ENCODE measurements around the gene EVA1B. TPM values are rescaled to one million over a fixed set of nuclear protein-coding genes. Genes with fewer than 3 reads are reported as not detected.

EVA1B gene
- polyA plus RNA-seq, 1 experiment, result 133 TPM

- Histone ChIP-seq H3K4me3 (ENCODE audit: low read depth, low read length) (no peak overlapping the region), H3K36me3 (ENCODE audit: control insufficient read depth, insufficient read depth, low read length) (peaks cover 31% of the 10 kb centered on the region), H3K27me3 (ENCODE audit: control insufficient read depth, insufficient read depth, low read length) (no peaks in the 10 kb centered on the region)
- CTCF ChIA-PET, result interaction anchor here (0.8 to 6.7 kb wide), 9 partner anchors 10 to 72 kb away, joined by 3 to 50 read pairs (median 4); no protein-coding TSS in a partner anchor
- DNase-seq (ENCODE audit: low read depth), result no peak
- POLR2A ChIA-PET, result interaction anchor here (0.6 kb wide), 2 partner anchors 7 to 8 kb away, joined by 3 read pairs; no protein-coding TSS in a partner anchor
- peak; percentile 33 for TF ChIP-seq CTCF (IDR thresholded peaks at IDR 0.05; ENCODE audit: insufficient read depth, low read depth, low read length)
Measured at GRCh38 chr1:36352125-36352909, 28.9 kb upstream of the EVA1B start.

- H3K27me3 ChIP-seq (ENCODE audit: control insufficient read depth, insufficient read depth, low read length), result no peaks in the 10 kb centered on the region
- ChIA-PET POLR2A (interaction anchor here (0.6 to 2.0 kb wide), 3 partner anchors 8 to 36 kb away, joined by 3 to 9 read pairs (median 3); no protein-coding TSS in a partner anchor), CTCF (interaction anchor here (0.7 to 6.7 kb wide), 8 partner anchors 9 to 109 kb away, joined by 3 to 50 read pairs (median 6); partner anchors contain the start of gene EVA1B)
- no peak for TF ChIP-seq CTCF (IDR thresholded peaks at IDR 0.05; ENCODE audit: insufficient read depth, low read depth, low read length)
- H3K36me3 ChIP-seq (ENCODE audit: control insufficient read depth, insufficient read depth, low read length), result peaks cover 32% of the 10 kb centered on the region
- H3K4me3 ChIP-seq (ENCODE audit: low read depth, low read length), result no peak overlapping the region
- peak; percentile 77 for DNase-seq (ENCODE audit: low read depth)
Measured at GRCh38 chr1:36351227-36351977, 28.0 kb upstream of the EVA1B start.

- ChIA-PET POLR2A (interaction anchor here (2.0 kb wide), 1 partner anchor 37 kb away, joined by 9 read pairs; no protein-coding TSS in a partner anchor), CTCF (interaction anchor here (0.7 to 6.7 kb wide), 7 partner anchors 9 to 109 kb away, joined by 3 to 50 read pairs (median 7); partner anchors contain the start of gene EVA1B)
- no peaks in the 10 kb centered on the region for H3K27me3 ChIP-seq (ENCODE audit: control insufficient read depth, insufficient read depth, low read length)
- DNase-seq (ENCODE audit: low read depth), result no peak
- no peak overlapping the region for H3K4me3 ChIP-seq (ENCODE audit: low read depth, low read length)
- TF ChIP-seq CTCF (IDR thresholded peaks at IDR 0.05; ENCODE audit: insufficient read depth, low read depth, low read length), result no peak
- peaks cover 31% of the 10 kb centered on the region for H3K36me3 ChIP-seq (ENCODE audit: control insufficient read depth, insufficient read depth, low read length)
Measured at GRCh38 chr1:36350659-36351226, 27.3 kb upstream of the EVA1B start.

GRCh38 chr1:36349839-36350238, 26.4 kb upstream of the EVA1B start:
- CTCF ChIA-PET, result interaction anchor here (1.1 to 6.7 kb wide), 7 partner anchors 8 to 200 kb away, joined by 3 to 50 read pairs (median 7); partner anchors contain the start of genes EVA1B and TRAPPC3
- Histone ChIP-seq H3K36me3 (ENCODE audit: control insufficient read depth, insufficient read depth, low read length) (peaks cover 29% of the 10 kb centered on the region), H3K4me3 (ENCODE audit: low read depth, low read length) (no peak overlapping the region), H3K27me3 (ENCODE audit: control insufficient read depth, insufficient read depth, low read length) (no peaks in the 10 kb centered on the region)
- no peak for DNase-seq (ENCODE audit: low read depth)
- no peak for TF ChIP-seq CTCF (IDR thresholded peaks at IDR 0.05; ENCODE audit: insufficient read depth, low read depth, low read length)
- POLR2A ChIA-PET, result interaction anchor here (2.0 kb wide), 1 partner anchor 37 kb away, joined by 9 read pairs; no protein-coding TSS in a partner anchor

All from BJ (cell line).